Stimulated activated naive CD8-positive, alpha-beta T cell treated with anti-CD3 and anti-CD28 coated beads, Interleukin-15, Interleukin-2, amounts not matched to agents 100 U/mL and 50 U/mL, for 24 hours (primary cell): ENCODE data around the gene CLASP1.
"Not testable (repeated sequence)": the region's sequence is repeated elsewhere in the genome, so short reads cannot be mapped to it uniquely, and the experiment has no call there.

Experiments used
- ATAC-seq: fragments of 150-1000 bp; cut with Tn5 transposase; one replicate; pipeline ENCODE4 v1.10.0; 2021
- DNase-seq: peaks from one replicate; pipeline ENCODE4 v3.0.0; 2021

Gene CLASP1

GRCh38 chr2:121419081-121419699, 230.1 kb downstream of the CLASP1 start:
- ATAC-seq = no peak
- no peak for DNase-seq

GRCh38 chr2:121418494-121419058, 230.7 kb downstream of the CLASP1 start:
- ATAC-seq (no peak), DNase-seq (no peak)

GRCh38 chr2:121417826-121418225, 231.4 kb downstream of the CLASP1 start:
- DNase-seq (no peak), ATAC-seq (no peak)

GRCh38 chr2:121415727-121416126, 233.5 kb downstream of the CLASP1 start:
- no peak for DNase-seq
- ATAC-seq = no peak

- ATAC-seq (no peak), DNase-seq (no peak)
Measured at GRCh38 chr2:121412349-121412748, 236.9 kb downstream of the CLASP1 start.

GRCh38 chr2:121409966-121410365, 239.3 kb downstream of the CLASP1 start:
- ATAC-seq (no peak), DNase-seq (no peak)

- no peak for DNase-seq
- ATAC-seq = no peak
Measured at GRCh38 chr2:121409388-121409787, 239.9 kb downstream of the CLASP1 start.

- no peak for DNase-seq
- no peak for ATAC-seq
Measured at GRCh38 chr2:121408641-121409040, 240.6 kb downstream of the CLASP1 start.

GRCh38 chr2:121405233-121405632, 244.0 kb downstream of the CLASP1 start:
- no peak for ATAC-seq
- no peak for DNase-seq

- ATAC-seq = no peak
- DNase-seq = no peak
Measured at GRCh38 chr2:121400201-121400600, 249.1 kb downstream of the CLASP1 start.

- no peak for ATAC-seq
- DNase-seq = no peak
Measured at GRCh38 chr2:121398853-121399252, 250.4 kb downstream of the CLASP1 start.

- no peak for ATAC-seq
- no peak for DNase-seq
Measured at GRCh38 chr2:121390082-121390692, 259.1 kb downstream of the CLASP1 start.

- no peak for DNase-seq
- ATAC-seq = no peak
Measured at GRCh38 chr2:121388371-121388770, 260.9 kb downstream of the CLASP1 start.

- no peak for DNase-seq
- ATAC-seq = no peak
Measured at GRCh38 chr2:121387591-121388325, 261.5 kb downstream of the CLASP1 start.

- no peak for ATAC-seq
Measured at GRCh38 chr2:121386707-121387106, 262.6 kb downstream of the CLASP1 start.

GRCh38 chr2:121386102-121386501, 263.2 kb downstream of the CLASP1 start:
- ATAC-seq (no peak), DNase-seq (no peak)

More at GRCh38 chr2:121386707-121387106, 262.6 kb downstream of the CLASP1 start:
- no peak for DNase-seq

- DNase-seq = no peak
- no peak for ATAC-seq
Measured at GRCh38 chr2:121382744-121383143, 266.5 kb downstream of the CLASP1 start.

- ATAC-seq = no peak
- no peak for DNase-seq
Measured at GRCh38 chr2:121377646-121378045, 271.6 kb downstream of the CLASP1 start.

- DNase-seq = no peak
- ATAC-seq = no peak
Measured at GRCh38 chr2:121376535-121377250, 272.6 kb downstream of the CLASP1 start.

GRCh38 chr2:121375621-121376159, 273.6 kb downstream of the CLASP1 start:
- DNase-seq (no peak), ATAC-seq (no peak)

- not testable (repeated sequence) for ATAC-seq, DNase-seq
Measured at GRCh38 chr2:121374412-121375075, 274.7 kb downstream of the CLASP1 start.
